GM21367 (cell line): ENCODE results near the gene EPM2A.

Experiments
- ATAC-seq: cut with Tn5 transposase; IDR thresholded peaks from one replicate; pipeline ENCODE4 v1.9.1; 2021; ENCODE audit not compliant: unreplicated experiment

Gene EPM2A

DNA sequence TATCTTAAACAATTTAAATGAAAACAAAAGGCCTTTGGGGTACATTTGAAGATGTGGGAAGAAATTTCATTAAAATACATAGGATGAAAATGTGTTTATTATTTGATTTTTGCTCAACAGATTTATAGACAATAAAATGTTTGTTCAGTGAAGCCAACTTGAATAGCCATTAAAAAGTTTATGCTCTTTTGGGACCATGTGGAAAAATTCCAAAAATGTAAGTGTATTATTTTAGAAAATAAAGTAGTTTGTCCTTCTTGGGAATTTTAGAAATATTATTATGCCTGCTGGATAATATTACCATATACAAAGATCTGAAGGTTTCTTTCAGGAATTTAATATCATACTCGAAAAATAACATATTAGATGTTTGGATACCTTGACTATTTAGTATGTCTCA lies 131.3 kb downstream of the EPM2A start:
- no peak for ATAC-seq

DNA sequence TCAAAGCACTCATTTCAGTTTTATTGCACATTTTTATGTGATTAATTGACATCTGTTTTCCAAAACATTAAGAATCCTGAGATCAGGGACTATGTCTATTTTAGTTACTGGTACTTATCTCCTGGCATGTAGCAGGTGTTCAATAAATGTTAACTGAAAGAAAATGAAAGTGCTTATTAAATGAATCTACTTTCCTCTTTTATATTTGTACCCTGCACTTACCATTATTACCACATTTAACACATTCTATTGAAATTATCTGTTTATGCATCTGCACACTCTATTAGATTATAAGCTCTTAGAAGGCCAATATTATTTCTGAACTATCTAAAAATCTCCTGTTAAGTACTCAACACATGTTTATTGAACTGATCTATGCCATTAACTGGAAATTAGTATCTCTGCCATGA lies 131.9 kb downstream of the EPM2A start:
- ATAC-seq = no peak

DNA sequence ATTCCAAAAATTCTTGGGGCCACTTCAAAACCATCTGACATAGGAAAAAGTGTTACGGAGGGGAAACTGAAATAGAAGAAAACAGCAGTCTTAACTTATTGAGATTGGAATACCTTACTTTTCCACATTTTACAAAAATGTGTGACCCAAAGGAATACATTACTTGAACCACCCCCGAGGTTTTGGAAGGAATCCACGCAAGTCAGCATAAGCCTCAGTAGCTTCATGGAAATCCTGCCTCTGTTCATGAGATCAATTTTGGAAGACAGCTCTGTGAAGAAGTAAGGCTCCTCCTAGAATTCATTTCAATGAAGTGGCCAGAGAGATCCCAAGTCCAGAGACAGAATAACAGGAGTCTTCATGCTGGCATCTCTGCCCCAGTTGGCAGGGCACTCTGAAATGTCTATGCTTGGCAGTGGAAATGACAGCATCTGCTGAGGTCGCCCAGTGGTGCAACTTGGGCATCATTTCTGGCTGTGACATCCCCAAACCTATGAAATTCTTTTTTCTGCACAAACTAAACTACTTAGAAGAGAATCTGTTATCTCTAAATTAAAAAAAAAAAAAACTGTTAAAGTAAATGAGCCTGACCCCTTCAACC lies 132.5 kb downstream of the EPM2A start:
- ATAC-seq = no peak

DNA sequence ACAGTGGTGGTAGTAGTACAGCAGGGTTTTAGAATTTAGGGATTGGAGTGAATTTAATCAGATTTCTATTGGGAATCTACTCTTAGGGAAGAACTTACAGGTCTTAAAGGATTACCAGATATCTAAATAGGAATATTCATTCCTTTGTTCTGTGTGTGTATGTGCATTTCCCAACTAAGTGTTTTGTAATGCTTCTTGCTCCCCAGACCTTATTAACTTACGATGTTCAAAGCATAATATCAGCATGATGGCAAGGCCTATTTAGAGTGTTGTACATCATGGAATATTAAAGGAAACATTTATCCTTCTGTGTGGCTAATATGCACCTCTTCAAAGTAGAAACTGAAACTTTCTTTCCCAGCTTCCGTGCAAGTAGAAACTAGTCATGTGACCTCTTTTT lies 133.9 kb downstream of the EPM2A start:
- ATAC-seq = no peak

DNA sequence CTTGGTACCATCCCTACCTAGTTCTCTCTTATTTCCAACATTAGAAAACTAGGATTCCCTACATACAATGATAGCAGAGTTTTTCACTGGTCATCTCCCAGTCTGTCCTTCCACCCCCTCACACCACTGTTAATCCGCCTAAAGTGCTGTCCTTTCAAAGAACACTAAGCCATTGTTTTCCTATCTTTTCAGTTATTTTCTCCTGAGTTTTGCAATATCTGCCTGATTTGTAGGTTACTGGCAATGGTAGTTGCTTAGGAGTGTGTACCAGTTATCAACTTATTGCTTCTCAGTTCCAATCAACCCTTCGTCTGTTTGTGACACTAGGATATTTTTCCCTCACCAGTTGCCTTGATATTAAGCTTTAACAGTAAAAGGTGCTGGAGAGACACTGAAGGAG lies 135.0 kb downstream of the EPM2A start:
- no peak for ATAC-seq

DNA sequence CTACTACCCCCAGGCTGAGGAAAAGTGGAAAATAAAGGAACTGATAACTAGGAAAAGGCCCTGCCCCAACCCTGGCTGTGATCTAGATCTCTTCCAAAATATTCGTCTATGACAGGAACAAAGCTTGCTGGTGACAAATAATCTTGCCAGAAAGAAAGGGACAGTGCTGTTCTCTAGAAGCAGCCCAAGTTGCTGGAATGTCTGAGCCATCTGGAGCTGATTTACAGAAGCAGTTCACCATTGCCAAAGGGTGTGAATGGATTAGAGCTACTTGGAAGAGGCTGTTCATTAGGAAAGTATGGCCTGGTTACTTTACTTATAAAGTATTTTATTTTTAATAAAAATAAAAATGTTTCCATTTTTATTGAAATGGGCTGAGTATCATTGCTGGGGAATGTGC lies 146.3 kb downstream of the EPM2A start:
- ATAC-seq = no peak

DNA sequence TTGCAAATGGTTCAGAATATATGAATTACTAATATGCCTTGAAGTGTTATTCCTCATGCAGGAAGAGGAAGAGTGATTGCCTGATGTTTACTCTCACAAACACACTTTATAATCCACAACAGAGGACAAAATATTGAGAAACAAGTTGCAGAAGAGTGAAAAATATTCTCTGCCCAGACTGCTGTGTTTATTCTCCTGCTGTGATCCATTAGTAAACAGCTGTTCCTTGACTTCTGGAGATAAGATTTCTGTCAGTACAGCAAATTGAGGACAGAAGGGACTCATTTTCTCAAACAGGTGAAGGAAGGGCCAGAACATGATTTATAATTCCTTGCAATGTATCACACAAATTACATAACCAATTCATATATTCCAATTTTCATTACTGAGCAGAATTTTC lies 148.0 kb downstream of the EPM2A start:
- ATAC-seq = no peak

DNA sequence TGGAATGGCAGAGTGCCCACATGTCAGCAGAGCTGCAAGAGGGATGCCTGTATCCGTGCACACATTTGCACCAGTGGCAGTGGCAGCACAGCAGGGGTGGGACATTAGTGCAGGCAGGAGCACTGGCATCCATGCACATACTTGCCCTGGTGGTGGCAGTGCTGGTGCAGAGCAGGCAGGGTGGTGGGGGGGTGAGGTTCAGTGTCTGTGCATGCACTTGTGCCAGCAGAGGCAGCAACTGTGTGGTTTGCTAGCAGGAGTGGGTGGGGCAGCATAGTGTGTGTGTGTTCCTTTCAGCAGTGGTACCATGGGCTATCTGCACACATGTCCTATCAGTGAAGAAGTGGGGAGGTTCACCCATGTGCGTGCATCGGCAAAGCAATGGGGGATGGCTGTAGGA lies 151.6 kb downstream of the EPM2A start:
- ATAC-seq = no peak
